ENCODE data around the gene SSC5D.
"Not testable (repeated sequence)": the region's sequence is repeated elsewhere in the genome, so short reads cannot be mapped to it uniquely, and the experiment has no call there.

The SSC5D gene

GRCh38 chr19:55508120-55508519, 19.9 kb downstream of the SSC5D start:
- no peak for DNase-seq

- peak; percentile 90 for DNase-seq
These were observed 28.8 kb downstream of the SSC5D start for GRCh38 chr19:55516878-55517620.

GRCh38 chr19:55519451-55520311, 31.4 kb downstream of the SSC5D start:
- DNase-seq = no peak

- no peak for DNase-seq
These were observed 32.6 kb downstream of the SSC5D start for GRCh38 chr19:55520691-55521292.

- no peak for DNase-seq
These were observed 37.3 kb downstream of the SSC5D start for GRCh38 chr19:55525289-55526101.

GRCh38 chr19:55526216-55527196, 38.3 kb downstream of the SSC5D start:
- DNase-seq = peak; percentile 60

GRCh38 chr19:55527197-55528029, 39.2 kb downstream of the SSC5D start:
- no peak for DNase-seq

- DNase-seq = no peak
These were observed 40.0 kb downstream of the SSC5D start for GRCh38 chr19:55528030-55528803.

- DNase-seq = no peak
These were observed 41.5 kb downstream of the SSC5D start for GRCh38 chr19:55529636-55530234.

- no peak for DNase-seq
These were observed 42.8 kb downstream of the SSC5D start for GRCh38 chr19:55530996-55531395.

- not testable (repeated sequence) for DNase-seq
These were observed 46.0 kb downstream of the SSC5D start for GRCh38 chr19:55534280-55534679.

- DNase-seq = no peak
These were observed 47.1 kb downstream of the SSC5D start for GRCh38 chr19:55535173-55535964.

- DNase-seq = no peak
These were observed 47.7 kb downstream of the SSC5D start for GRCh38 chr19:55535965-55536350.

- no peak for DNase-seq
These were observed 48.1 kb downstream of the SSC5D start for GRCh38 chr19:55536366-55536765.

- DNase-seq = no peak
These were observed 48.9 kb downstream of the SSC5D start, which contains the start of gene SBK2 for GRCh38 chr19:55536951-55537740. Gene SBK2 (minus strand): TSS chr19:55537133. CDS start chr19:55536294, 839 bp downstream.

GRCh38 chr19:55537741-55538111, 49.5 kb downstream of the SSC5D start:
- DNase-seq = no peak

- DNase-seq = no peak
These were observed 49.9 kb downstream of the SSC5D start for GRCh38 chr19:55538132-55538531.
